Right renal cortex interstitium (tissue), 3 donors: ENCODE results near the gene SLC6A6. TPM values are rescaled to one million over a fixed set of nuclear protein-coding genes. Genes with fewer than 3 reads are reported as not detected.
"Not testable (repeated sequence)": the region's sequence is repeated elsewhere in the genome, so short reads cannot be mapped to it uniquely, and the experiment has no call there.

Experiments used
- DNase-seq, 3 donors: peaks; one replicate each; pipeline ENCODE4 v3.0.0-alpha.2; 2013; ENCODE audit warnings: low read depth in 3 of 3, low spot score in 2 of 3
- polyA plus RNA-seq, 3 donors: library from polyadenylated mRNA; unstranded; fragments of 120-200 nt; gene quantifications; one replicate each; pipeline ENCODE4 v1.2.1, GENCODE V29; 2013; ENCODE audit not compliant: insufficient read length in 3 of 3

SLC6A6 gene
- polyA plus RNA-seq, 3 donors = 16.8 to 18.1 (median 17.1) TPM

DNA sequence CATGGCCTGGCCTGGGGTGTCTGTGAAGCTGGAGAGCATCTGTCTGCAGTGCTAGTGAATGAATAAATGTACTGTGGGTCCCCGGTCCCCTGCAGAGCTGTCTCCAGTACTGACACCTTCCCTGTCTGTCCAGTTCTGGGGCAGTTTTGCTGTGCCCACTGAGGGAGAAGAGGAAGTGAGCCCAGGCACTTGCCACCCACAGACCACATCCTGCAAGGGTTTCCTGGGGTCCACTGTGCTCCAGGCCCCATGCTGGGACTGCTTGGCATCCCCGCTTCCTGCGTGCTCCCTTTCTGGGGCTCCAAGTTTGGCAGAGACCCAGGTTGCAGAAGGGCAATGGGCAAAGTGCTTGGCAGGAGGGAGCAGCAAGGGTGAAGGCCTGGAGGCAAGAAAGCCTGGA, 4.9 kb upstream of the SLC6A6 start:
- no peak for DNase-seq

DNA sequence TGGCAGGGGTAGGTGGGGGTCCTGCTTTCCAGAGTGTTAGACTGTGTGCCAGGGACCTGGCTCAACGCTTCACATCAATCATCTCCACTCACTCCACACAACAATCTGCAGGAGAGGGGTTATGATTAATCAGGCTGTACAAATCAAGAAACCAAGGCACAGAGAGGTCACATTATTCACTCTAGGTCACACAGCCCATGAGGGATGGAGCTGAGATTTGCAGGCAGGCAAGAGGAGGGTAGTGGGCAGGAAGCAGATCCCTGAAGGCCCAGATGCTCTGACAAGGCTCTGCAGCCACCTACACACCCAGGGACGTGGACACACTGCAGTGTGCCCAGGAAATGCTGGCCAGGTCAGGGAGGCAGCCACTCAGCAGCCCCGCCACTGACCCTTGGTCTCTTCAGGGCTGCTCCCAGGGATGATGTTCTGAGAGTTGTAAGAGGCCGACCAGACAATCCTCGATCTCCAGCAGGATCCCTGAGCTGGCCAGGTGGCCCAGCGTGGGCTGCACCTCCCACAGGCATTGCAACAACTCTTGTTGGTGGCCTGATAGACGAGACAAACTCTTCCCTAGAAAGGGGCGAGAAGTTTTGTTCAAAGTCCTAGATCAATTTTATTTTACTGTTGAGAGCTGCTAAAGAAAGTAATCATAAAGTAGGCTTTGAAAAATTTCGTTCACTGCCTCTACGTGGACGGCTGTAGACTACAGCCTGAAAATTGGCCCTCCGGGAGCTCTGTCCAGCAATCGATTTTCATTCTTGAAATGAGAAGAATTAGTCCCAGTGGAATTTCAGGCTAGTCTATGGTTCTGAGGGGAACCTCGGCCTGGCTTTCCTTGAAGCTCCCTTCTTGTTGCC, 4.2 kb upstream of the SLC6A6 start:
- DNase-seq = no peak

DNA sequence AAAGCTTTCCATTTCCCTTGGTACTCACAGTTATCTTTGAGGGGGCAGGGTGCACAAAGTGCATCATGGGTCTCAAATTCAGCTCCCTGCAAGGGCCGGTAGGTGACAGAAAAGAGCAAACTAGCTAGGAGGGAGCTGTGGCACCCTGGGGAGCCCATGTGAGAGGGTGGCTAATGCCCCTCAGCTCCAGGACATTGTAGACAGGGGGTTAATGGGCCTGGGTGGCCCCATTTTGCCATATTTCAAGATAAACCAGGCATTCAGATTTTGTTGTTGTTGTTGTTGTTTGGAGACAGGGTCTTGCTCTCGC, 3.7 kb upstream of the SLC6A6 start:
- no peak for DNase-seq

GRCh38 chr3:14401692-14402303, 608 bp upstream of the SLC6A6 start:
- DNase-seq = no peak

DNA sequence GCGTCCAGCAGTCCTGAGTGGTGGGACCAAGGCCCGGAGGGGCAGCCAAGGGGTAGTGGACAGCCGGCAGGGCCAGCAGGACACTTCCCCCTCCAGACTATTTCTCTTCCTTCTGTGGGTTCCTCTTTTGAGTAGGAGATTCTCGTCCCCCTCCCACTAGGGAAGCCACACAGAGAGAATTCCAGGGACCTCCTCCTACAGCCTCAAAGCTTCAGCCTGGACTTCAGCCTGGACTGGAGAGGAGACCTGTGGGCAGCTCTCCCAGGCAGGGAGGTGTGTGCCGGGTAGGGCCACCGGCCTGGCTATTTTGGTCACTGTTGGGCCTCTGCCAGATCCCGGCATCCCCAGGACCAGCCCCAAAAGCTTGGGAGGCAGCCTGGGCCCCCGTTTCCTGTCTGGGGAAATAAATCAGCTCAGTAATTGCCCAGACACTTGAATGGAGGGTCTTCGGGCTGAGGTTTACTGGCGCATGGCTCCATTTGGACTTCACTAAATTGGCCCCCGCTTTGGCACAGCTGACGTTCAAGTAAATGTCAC, 1.3 kb downstream of the SLC6A6 start:
- DNase-seq = no peak

GRCh38 chr3:14404186-14404585, 1.8 kb downstream of the SLC6A6 start:
- no peak for DNase-seq

DNA sequence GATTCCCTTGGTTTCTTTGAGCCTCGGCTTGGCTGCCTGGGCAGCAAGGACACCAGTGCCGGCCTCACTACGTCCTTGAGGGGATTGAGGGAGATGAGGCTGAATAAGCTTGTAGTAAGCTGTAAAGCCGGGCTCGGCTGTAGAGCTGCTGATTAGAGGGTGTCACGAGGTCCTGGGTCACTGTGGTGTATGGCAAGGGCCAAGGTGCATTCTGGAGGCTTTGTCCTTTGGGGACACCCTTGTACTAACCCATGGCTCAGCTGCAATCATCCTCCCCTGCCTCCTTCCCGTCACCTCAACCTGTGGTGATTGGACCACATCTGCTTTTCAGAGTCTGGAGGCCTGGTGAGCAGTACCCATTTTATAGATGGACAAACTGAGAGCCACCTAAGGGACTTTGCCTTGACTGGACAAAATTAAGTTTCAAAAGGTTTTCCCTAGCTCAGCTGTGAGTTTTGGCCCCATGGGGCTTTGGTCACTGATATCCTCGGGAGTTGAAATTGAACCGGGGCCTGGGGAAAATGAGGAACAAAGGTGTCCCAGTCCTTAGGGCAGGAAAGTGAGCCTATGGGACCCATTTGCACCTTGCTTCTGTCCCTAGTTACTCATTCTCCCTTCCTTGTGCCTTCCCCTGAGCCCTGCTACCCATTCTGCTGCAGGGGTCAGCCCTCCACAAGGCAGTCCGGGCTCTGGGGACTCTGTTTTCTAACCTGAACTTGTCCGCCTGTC, 2.4 kb downstream of the SLC6A6 start:
- no peak for DNase-seq

DNA sequence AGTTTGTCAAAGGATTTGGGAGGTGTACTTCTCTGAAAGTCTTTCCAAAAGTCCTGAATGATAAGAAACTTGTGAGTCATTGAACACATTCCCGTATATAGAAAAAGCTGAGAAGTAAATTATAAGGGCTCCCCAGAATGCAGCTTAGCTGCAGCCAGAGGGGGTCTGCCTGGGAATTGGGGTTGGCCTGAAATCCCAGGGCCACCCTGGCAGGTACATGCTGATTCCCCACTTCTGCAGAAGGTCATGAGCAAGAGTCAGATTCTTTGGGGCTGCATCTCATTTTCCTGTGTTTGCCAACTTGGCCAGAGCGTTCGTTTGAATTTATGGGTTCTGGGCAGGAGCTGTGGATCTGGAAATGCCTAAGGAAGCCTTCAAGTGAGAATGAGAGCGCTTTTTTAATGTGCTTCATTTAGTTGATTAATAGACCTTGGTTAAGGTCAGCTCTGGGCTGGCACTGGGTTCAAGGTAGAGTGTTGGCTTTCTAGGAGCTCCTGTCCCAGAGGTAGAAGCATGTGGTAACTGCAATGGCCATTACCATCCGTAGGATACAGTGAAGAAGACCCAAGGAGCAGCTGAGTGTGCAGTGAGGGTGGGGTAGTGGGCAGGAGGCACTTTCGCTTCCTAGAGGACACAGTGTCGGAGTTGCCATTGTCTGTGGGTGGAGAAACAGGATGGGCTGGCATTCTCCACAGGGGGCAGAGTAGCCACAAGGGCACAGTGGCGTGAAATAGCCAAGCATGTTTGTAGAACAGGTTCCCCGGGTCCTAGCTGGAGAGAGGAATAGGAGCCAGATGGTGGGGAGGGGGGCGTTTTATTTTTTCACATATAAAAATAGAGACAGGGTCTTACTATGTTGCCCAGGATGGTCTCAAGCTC, 3.2 kb downstream of the SLC6A6 start:
- no peak for DNase-seq

- DNase-seq = no peak
Observed at GRCh38 chr3:14406336-14406735, 3.9 kb downstream of the SLC6A6 start.

GRCh38 chr3:14406766-14407165, 4.4 kb downstream of the SLC6A6 start:
- no peak for DNase-seq

DNA sequence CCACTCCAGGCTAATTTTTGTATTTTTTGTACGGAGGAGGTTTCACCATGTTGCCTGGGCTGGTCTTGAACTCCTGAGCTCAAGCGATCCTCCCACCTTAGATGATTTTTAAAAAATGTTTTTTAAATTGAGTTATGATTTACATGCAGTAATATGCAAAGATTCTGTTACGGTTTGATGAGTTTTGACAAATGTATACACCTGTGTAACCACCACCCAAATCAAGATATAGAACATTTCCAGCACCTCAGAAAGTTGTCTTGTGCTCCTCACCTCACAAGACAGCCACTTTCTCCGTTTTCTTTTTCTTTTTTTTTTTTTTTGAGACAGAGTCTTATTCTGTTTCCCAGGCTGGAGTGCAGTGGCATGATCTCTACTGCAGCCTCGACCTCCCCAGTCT, 4.8 kb downstream of the SLC6A6 start:
- no peak for DNase-seq

- DNase-seq = not testable (repeated sequence)
Observed at GRCh38 chr3:14409779-14410063, 7.3 kb downstream of the SLC6A6 start.

- DNase-seq = no peak
Observed at GRCh38 chr3:14410106-14410502, 7.7 kb downstream of the SLC6A6 start.

GRCh38 chr3:14410503-14411165, 8.2 kb downstream of the SLC6A6 start:
- no peak for DNase-seq

DNA sequence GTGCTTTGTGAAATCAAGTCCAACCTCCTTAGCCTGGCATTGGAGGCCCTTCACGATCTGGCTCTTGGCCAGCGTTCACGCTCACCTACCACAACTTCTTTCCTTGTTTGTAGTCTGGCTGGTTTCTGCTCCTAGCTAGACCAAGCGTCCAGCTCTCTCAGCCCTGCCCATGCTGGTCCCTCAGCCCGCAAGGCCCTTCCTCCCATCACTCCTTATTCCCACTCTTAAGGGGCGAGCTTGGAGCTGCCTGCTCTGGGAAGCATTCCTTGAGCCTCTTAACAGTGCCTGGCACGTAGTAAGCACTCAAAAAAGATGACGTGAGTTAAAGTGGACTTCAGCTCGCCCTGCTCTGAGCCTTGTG, 8.7 kb downstream of the SLC6A6 start:
- DNase-seq = no peak

DNA sequence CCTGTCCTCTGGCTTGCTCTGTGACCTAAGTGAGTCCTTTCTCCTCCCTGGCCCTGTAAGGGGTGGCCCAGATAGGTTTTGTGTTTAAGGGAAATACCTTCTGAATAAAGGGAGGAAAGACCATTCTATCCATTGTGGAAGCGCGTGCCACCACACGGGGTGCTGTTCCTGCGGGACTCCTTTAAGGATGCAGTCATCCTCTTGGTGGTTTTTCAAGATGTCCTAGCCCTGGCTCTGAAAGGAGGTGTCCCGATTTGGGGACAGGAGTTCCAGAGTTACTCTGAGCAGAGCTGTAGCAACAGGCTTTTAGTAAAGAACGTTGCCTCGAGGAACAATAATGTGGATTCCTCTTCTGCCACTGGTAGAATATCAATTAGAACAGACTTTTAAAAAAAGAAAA, 9.6 kb downstream of the SLC6A6 start:
- DNase-seq = no peak

DNA sequence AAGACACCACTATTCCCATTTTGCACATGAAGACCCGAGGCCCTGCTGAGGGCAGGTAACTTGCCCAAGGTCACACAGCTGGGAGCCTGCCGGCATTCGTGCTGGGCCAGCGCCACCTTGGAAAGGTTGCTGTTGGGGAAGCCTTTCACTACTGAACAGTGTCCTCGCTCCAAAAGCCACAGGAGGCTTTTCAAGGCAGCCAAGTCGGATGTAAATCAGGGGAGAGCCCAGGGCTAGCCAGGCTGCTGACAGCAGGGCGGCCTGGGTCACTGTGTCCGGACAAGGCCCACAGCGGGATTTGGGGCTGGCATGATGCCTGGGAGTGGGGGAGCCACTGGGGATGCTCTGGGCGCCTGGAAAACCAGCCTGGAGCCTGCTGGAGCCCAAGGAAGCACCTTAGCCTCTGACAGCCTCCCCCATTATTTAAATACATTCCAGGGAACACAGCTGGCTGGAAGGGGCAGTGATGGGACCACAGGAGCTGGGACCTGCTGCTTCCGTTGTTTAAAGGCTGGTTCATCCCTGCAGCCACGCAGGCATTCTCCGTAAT, 10.5 kb downstream of the SLC6A6 start:
- DNase-seq = no peak

DNA sequence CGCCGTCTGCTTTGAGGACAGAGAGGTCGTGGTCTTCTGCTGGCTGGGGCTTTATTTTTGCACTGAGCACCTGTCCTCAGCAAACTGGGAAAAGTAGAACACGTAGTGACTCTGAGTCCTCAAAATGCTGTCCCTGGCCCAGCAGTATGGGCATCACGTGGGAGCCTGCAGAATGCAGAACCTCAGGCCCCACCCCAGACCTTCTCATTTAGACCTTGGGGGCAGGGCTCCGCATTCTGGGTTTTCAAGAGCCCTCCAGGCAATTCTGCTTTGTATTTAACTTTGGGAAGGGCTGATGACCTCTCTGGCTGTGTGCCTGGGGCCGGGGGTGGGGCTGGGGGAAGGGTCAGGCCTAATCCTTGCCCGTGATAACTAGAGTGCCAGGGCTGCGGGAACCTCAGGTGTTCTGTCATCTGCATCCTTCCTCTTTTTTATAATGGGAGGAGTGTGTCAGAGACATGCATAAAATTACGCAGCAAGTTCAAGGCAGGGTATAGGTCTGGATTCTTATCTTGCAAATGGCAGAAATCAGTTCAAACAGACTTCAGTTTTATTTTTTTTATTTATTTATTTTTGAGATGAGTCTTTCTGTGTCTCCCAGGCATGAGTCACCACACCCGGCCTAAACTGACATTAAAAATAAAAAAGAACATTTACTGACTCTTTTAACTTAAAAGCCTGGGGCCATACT, 11.1 kb downstream of the SLC6A6 start:
- DNase-seq = no peak

DNA sequence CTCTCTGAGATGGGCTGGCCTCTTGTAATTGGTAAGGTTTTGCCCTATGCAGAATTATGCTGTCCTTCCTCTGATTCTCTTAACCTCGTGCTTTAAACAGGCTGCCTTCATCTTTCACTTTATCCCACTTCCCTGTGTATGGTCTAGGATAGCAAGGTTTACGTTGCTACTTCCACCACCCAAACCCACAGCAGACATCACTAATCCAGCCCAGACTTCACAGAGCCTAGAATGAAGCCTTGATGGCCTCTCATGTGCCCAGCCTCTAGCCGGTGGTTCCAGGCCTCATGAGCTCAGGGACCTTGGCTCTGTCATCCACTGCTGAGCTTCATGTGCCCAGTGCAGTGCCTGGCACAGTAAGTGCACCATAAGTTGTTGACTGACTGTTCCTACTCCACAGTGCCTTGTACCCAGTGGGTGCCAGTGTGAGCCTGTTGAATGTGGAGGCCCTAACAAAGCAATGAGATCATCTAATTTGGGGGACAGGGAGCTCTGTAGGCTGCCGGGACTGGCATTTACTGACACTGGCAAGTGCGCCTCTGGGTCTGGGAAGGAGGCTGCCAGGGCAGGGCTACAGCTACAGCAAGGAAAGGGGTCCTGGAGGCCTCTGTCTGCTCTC, 12.5 kb downstream of the SLC6A6 start:
- DNase-seq = no peak
